ENCODE data around the gene MIOX. TPM values are rescaled to one million over a fixed set of nuclear protein-coding genes. Genes with fewer than 3 reads are reported as not detected.

Gene MIOX
- total and polyA plus RNA-seq, 2 experiments from 2014 or later: not detected

- TF ChIP-seq NANOG (IDR thresholded peaks at IDR 0.05; ENCODE audit: borderline replicate concordance): no peak
- TF ChIP-seq, protein P1, sequence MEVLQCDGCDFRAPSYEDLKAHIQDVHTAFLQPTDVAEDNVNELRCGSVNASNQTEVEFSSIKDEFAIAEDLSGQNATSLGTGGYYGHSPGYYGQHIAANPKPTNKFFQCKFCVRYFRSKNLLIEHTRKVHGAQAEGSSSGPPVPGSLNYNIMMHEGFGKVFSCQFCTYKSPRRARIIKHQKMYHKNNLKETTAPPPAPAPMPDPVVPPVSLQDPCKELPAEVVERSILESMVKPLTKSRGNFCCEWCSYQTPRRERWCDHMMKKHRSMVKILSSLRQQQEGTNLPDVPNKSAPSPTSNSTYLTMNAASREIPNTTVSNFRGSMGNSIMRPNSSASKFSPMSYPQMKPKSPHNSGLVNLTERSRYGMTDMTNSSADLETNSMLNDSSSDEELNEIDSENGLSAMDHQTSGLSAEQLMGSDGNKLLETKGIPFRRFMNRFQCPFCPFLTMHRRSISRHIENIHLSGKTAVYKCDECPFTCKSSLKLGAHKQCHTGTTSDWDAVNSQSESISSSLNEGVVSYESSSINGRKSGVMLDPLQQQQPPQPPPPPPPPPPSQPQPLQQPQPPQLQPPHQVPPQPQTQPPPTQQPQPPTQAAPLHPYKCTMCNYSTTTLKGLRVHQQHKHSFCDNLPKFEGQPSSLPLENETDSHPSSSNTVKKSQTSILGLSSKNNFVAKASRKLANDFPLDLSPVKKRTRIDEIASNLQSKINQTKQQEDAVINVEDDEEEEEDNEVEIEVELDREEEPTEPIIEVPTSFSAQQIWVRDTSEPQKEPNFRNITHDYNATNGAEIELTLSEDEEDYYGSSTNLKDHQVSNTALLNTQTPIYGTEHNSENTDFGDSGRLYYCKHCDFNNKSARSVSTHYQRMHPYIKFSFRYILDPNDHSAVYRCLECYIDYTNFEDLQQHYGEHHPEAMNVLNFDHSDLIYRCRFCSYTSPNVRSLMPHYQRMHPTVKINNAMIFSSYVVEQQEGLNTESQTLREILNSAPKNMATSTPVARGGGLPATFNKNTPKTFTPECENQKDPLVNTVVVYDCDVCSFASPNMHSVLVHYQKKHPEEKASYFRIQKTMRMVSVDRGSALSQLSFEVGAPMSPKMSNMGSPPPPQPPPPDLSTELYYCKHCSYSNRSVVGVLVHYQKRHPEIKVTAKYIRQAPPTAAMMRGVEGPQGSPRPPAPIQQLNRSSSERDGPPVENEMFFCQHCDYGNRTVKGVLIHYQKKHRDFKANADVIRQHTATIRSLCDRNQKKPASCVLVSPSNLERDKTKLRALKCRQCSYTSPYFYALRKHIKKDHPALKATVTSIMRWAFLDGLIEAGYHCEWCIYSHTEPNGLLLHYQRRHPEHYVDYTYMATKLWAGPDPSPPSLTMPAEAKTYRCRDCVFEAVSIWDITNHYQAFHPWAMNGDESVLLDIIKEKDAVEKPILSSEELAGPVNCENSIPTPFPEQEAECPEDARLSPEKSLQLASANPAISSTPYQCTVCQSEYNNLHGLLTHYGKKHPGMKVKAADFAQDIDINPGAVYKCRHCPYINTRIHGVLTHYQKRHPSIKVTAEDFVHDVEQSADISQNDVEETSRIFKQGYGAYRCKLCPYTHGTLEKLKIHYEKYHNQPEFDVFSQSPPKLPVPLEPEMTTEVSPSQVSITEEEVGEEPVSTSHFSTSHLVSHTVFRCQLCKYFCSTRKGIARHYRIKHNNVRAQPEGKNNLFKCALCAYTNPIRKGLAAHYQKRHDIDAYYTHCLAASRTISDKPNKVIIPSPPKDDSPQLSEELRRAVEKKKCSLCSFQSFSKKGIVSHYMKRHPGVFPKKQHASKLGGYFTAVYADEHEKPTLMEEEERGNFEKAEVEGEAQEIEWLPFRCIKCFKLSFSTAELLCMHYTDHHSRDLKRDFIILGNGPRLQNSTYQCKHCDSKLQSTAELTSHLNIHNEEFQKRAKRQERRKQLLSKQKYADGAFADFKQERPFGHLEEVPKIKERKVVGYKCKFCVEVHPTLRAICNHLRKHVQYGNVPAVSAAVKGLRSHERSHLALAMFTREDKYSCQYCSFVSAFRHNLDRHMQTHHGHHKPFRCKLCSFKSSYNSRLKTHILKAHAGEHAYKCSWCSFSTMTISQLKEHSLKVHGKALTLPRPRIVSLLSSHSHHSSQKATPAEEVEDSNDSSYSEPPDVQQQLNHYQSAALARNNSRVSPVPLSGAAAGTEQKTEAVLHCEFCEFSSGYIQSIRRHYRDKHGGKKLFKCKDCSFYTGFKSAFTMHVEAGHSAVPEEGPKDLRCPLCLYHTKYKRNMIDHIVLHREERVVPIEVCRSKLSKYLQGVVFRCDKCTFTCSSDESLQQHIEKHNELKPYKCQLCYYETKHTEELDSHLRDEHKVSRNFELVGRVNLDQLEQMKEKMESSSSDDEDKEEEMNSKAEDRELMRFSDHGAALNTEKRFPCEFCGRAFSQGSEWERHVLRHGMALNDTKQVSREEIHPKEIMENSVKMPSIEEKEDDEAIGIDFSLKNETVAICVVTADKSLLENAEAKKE (CRISPR knock-in tag; IDR thresholded peaks at IDR 0.05): no peak
- peak; percentile 28; the same call in 1 of the 2 replicates for TF ChIP-seq CREB1 (CRISPR knock-in tag; IDR thresholded peaks at IDR 0.05; ENCODE audit: low read depth)
- TF ChIP-seq, protein P2, sequence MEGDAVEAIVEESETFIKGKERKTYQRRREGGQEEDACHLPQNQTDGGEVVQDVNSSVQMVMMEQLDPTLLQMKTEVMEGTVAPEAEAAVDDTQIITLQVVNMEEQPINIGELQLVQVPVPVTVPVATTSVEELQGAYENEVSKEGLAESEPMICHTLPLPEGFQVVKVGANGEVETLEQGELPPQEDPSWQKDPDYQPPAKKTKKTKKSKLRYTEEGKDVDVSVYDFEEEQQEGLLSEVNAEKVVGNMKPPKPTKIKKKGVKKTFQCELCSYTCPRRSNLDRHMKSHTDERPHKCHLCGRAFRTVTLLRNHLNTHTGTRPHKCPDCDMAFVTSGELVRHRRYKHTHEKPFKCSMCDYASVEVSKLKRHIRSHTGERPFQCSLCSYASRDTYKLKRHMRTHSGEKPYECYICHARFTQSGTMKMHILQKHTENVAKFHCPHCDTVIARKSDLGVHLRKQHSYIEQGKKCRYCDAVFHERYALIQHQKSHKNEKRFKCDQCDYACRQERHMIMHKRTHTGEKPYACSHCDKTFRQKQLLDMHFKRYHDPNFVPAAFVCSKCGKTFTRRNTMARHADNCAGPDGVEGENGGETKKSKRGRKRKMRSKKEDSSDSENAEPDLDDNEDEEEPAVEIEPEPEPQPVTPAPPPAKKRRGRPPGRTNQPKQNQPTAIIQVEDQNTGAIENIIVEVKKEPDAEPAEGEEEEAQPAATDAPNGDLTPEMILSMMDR (conservative IDR thresholded peaks at IDR 0.05; ENCODE audit: low read depth in 2 of 2): peak; percentile 38 to 52
- peak; percentile 82 for TF ChIP-seq POLR2AphosphoS5 (IDR thresholded peaks at IDR 0.05; ENCODE audit: low read depth)
- TF ChIP-seq, protein P3, sequence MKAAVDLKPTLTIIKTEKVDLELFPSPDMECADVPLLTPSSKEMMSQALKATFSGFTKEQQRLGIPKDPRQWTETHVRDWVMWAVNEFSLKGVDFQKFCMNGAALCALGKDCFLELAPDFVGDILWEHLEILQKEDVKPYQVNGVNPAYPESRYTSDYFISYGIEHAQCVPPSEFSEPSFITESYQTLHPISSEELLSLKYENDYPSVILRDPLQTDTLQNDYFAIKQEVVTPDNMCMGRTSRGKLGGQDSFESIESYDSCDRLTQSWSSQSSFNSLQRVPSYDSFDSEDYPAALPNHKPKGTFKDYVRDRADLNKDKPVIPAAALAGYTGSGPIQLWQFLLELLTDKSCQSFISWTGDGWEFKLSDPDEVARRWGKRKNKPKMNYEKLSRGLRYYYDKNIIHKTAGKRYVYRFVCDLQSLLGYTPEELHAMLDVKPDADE (IDR thresholded peaks at IDR 0.05): 0 out of 2 replicates have a peak, but pooled peaks have one; percentile 6
- ATAC-seq (peak; percentile 57), DNase-seq (ENCODE audit: low spot score) (peak; percentile 97)
- Mint-ChIP-seq H3K27ac (peak within 1 kb of the TSS; percentile 78), H3K9me3 (peaks cover 4% of the 10 kb centered on the region; the same call in 2 of the 3 replicates), H3K36me3 (ENCODE audit: low read depth) (peaks cover 9% of the 10 kb centered on the region), H3K4me3 (peak within 1 kb of the TSS; percentile 89), H3K4me1 (peaks cover 11% of the 10 kb centered on the region), H3K27me3 (ENCODE audit: insufficient read depth, low read depth, poor library complexity) (peaks cover 39% of the 10 kb centered on the region)
- Histone ChIP-seq H3K79me2 (replicated peaks; ENCODE audit: insufficient read depth) (no peaks in the 10 kb centered on the region), H3K27ac (ENCODE audit: low read depth) (no peak within 1 kb of the TSS), H3F3A (replicated peaks; ENCODE audit: low read depth) (peaks cover 4% of the 10 kb centered on the region), H3K27me3 (ENCODE audit: insufficient read depth) (peaks cover 37% of the 10 kb centered on the region), H4K20me1 (replicated peaks; ENCODE audit: insufficient read depth) (no peaks in the 10 kb centered on the region; the same call in 1 of the 2 replicates), H3K4me3 (peak within 1 kb of the TSS; percentile 84), H3K4me1 (ENCODE audit: insufficient read depth) (no peaks in the 10 kb centered on the region; the same call in 1 of the 2 replicates), H3K36me3 (ENCODE audit: insufficient read depth) (no peaks in the 10 kb centered on the region), H3K9me2 (ENCODE audit: insufficient read depth) (no peaks in the 10 kb centered on the region), H3K4me2 (peak within 1 kb of the TSS; percentile 94), H2AFZ (peak within 1 kb of the TSS; percentile 14; the same call in 1 of the 2 replicates)
Observed at GRCh38 chr22:50525104-50525857, 38.6 kb downstream of the MIOX start, which contains the start of gene SCO2. SCO2 (minus strand) TSS chr22:50525598; CDS start chr22:50524411, 1,187 bp downstream.
